IMR-90 (cell line): ENCODE results near the gene COL24A1. TPM values are rescaled to one million over a fixed set of nuclear protein-coding genes. Genes with fewer than 3 reads are reported as not detected.

Experiments
- ATAC-seq: fragments of 200-7000 bp; cut with Tn5 transposase; 2 replicates; pipeline ENCODE4 v1.9.1; 2020; ENCODE audit warnings: low read depth, mild to moderate bottlenecking, moderate library complexity
- BruUV-seq: library from RNA; stranded (reverse); fragments of 400-500 nt; replicated peaks from 2 replicates; lab custom pipeline; 2021; lab: Mats Ljungman, UMichigan
- CTCF ChIA-PET: fragments of 300-600 bp; formaldehyde crosslinking; extraction: SDS; loops from one replicate; lab custom pipeline; 2021; ENCODE audit warnings: antibody characterized with exemption; lab: Yijun Ruan, JAX
- POLR2A ChIA-PET: fragments of 300-600 bp; sonication (Branson Sonifier 250); formaldehyde crosslinking; loops from one replicate; lab custom pipeline; 2022; ENCODE audit warnings: antibody characterized with exemption; ENCODE audit not compliant: unreplicated experiment; lab: Charles Lee
- DNase-seq: peaks from one replicate; pipeline ENCODE4 v3.0.0; 2013
- H2AFZ ChIP-seq: replicated peaks from 2 replicates; pipeline ENCODE3; 2013; ENCODE audit warnings: low read length, mild to moderate bottlenecking; ENCODE audit not compliant: poor library complexity
- H2AK5ac ChIP-seq: 2 replicates; pipeline ENCODE4 v1.6.1; 2013; ENCODE audit warnings: low read depth, low read length, inconsistent platforms
- H2AK9ac ChIP-seq: replicated peaks from 2 replicates; pipeline ENCODE3; 2013; ENCODE audit warnings: mild to moderate bottlenecking, low read depth, low read length, moderate library complexity; ENCODE audit not compliant: poor library complexity
- H2BK120ac ChIP-seq: 2 replicates; pipeline ENCODE4 v1.6.1; 2013; ENCODE audit warnings: low read depth, low read length, inconsistent platforms
- H2BK15ac ChIP-seq: 3 replicates; pipeline ENCODE4 v1.6.1; 2013; ENCODE audit warnings: low read depth, low read length, inconsistent platforms
- H2BK20ac ChIP-seq: 2 replicates; pipeline ENCODE4 v1.6.1; 2013; ENCODE audit warnings: low read depth, mild to moderate bottlenecking, inconsistent platforms, low read length, moderate library complexity
- H2BK5ac ChIP-seq: 2 replicates; pipeline ENCODE4 v1.6.1; 2013; ENCODE audit warnings: mild to moderate bottlenecking, low read depth, low read length, inconsistent platforms; ENCODE audit not compliant: poor library complexity, severe bottlenecking
- H3K14ac ChIP-seq: replicated peaks from 2 replicates; pipeline ENCODE4 v1.6.1; 2013; ENCODE audit warnings: low read depth, low read length, inconsistent platforms
- H3K18ac ChIP-seq: 2 replicates; pipeline ENCODE4 v1.6.1; 2013; ENCODE audit warnings: low read depth, low read length, control low read depth
- H3K23ac ChIP-seq: 2 replicates; pipeline ENCODE4 v1.6.1; 2013; ENCODE audit warnings: low read depth, low read length, inconsistent platforms
- H3K27ac ChIP-seq: 2 replicates; pipeline ENCODE4 v1.5.1; 2013; ENCODE audit warnings: mild to moderate bottlenecking, control low read depth, low read length; ENCODE audit not compliant: insufficient read depth
- H3K27me3 ChIP-seq: 2 replicates; pipeline ENCODE4 v1.6.1; 2013; ENCODE audit warnings: low read length; ENCODE audit not compliant: control insufficient read depth, insufficient read depth
- H3K36me3 ChIP-seq: 2 replicates; pipeline ENCODE4 v1.6.1; 2013; ENCODE audit warnings: low read length, mixed read lengths; ENCODE audit not compliant: control insufficient read depth, insufficient read depth
- H3K4ac ChIP-seq: 2 replicates; pipeline ENCODE4 v1.6.1; 2013; ENCODE audit warnings: low read depth, low read length, inconsistent platforms
- H3K4me1 ChIP-seq: 2 replicates; pipeline ENCODE4 v1.6.1; 2013; ENCODE audit warnings: low read length, mixed read lengths; ENCODE audit not compliant: control insufficient read depth, insufficient read depth
- H3K4me2 ChIP-seq: 2 replicates; pipeline ENCODE4 v1.6.1; 2013; ENCODE audit warnings: low read depth, mild to moderate bottlenecking, control low read depth, low read length, moderate library complexity
- H3K4me3 ChIP-seq: 2 replicates; pipeline ENCODE4 v1.5.1; 2013; ENCODE audit warnings: low read depth, mild to moderate bottlenecking, control low read depth, low read length, moderate library complexity; ENCODE audit not compliant: insufficient read depth
- H3K56ac ChIP-seq: 2 replicates; pipeline ENCODE4 v1.6.1; 2013; ENCODE audit warnings: low read length, inconsistent platforms; ENCODE audit not compliant: insufficient read depth; ENCODE audit errors: extremely low read depth
- H3K79me1 ChIP-seq, 2 experiments: 2 replicates each; pipeline ENCODE4 v1.6.1; 2013; ENCODE audit warnings: low read length in 2 of 2, inconsistent platforms in 1 of 2, low read depth in 1 of 2
- H3K9ac ChIP-seq: 2 replicates; pipeline ENCODE4 v1.6.1; 2013; ENCODE audit warnings: low read depth, low read length, control low read depth
- H3K9me1 ChIP-seq: 2 replicates; pipeline ENCODE4 v1.6.1; 2013; ENCODE audit warnings: low read length, inconsistent platforms; ENCODE audit not compliant: insufficient read depth
- H3K9me3 ChIP-seq: 2 replicates; pipeline ENCODE4 v1.6.1; 2013; ENCODE audit warnings: low read length; ENCODE audit not compliant: control insufficient read depth, insufficient read depth
- H4K20me1 ChIP-seq: 2 replicates; pipeline ENCODE4 v1.6.1; 2013; ENCODE audit warnings: low read length, inconsistent platforms; ENCODE audit not compliant: insufficient read depth
- H4K5ac ChIP-seq: 2 replicates; pipeline ENCODE4 v1.6.1; 2013; ENCODE audit warnings: mild to moderate bottlenecking, low read depth, low read length, control low read depth
- H4K8ac ChIP-seq, 2 experiments: 2 replicates each; pipeline ENCODE4 v1.6.1; 2013; ENCODE audit warnings: low read depth in 2 of 2, low read length in 2 of 2, control low read depth in 1 of 2, inconsistent platforms in 1 of 2
- H4K91ac ChIP-seq: 2 replicates; pipeline ENCODE4 v1.6.1; 2013; ENCODE audit warnings: low read depth, low read length, inconsistent platforms; ENCODE audit not compliant: insufficient read depth
- CEBPB ChIP-seq: IDR thresholded peaks from 2 replicates; pipeline ENCODE4 v1.6.1; 2012; ENCODE audit warnings: low read depth, low read length, improper control_type of control experiment
- POLR2A ChIP-seq: IDR thresholded peaks from 2 replicates; pipeline ENCODE4 v1.6.1; 2012; ENCODE audit warnings: mild to moderate bottlenecking, low read depth, low read length
- WGBS, 2 experiments: methylation state at CpG; one replicate each; pipeline versions ENCODE4 v1.1.5 to v1.1.7; 2013; ENCODE audit warnings: missing lambda C conversion rate in 2 of 2; ENCODE audit not compliant: insufficient read length in 1 of 2; ENCODE audit errors: extremely low coverage in 2 of 2; 5-methylcytosine and 5-hydroxymethylcytosine counted together
- dilution Hi-C: fragments of 300-500 bp; cut with HindIII; formaldehyde crosslinking; loops from one replicate; pipeline ENCODE4 v1.14.3; 2018; ENCODE audit warnings: low sequenced_read_pairs; ENCODE audit not compliant: unreplicated experiment
- in situ Hi-C: fragments of 300-500 bp; cut with MboI; formaldehyde crosslinking; loops from 3 replicates; pipeline ENCODE4 v1.14.3; 2019; ENCODE audit warnings: low sequenced_read_pairs, inconsistent platforms, mixed read lengths
- intact Hi-C: fragments of 100-400 bp; cut with micrococcal nuclease; formaldehyde crosslinking; loops from 2 replicates; pipeline ENCODE4 v1.10.0; 2022
- polyA plus RNA-seq, 3 experiments: library from polyadenylated mRNA; depleted of rRNA; stranded (reverse); fragments of >200 nt; gene quantifications; 2 replicates each; pipeline ENCODE4 v1.2.3, GENCODE V29; 2012; ENCODE audit warnings: low replicate concordance in 1 of 3
- total RNA-seq: library from RNA; depleted of rRNA; stranded (reverse); fragments of >200 nt; gene quantifications from 2 replicates; pipeline ENCODE4 v1.2.3, GENCODE V29; 2012

The COL24A1 gene
- total and polyA plus RNA-seq, 2 of the 4 experiments (the other 2 are of a cell fraction), result 1.4 to 2.2 TPM

- intact Hi-C loops, result loop anchor here (10.0 kb wide), 1 partner anchor 455 kb away; no protein-coding TSS in a partner anchor
- POLR2A ChIA-PET, result no interaction called here
These were observed 356.8 kb downstream of the COL24A1 start for GRCh38 chr1:85799737-85800136.

More at GRCh38 chr1:85799737-85800136, 356.8 kb downstream of the COL24A1 start:
- no peak overlapping the region for H3K56ac ChIP-seq
- no peak overlapping the region for H3K27ac ChIP-seq
- H2BK5ac ChIP-seq, result no peak overlapping the region
- in situ Hi-C loops, result no loop called here
- no peaks in the 10 kb centered on the region for H3K79me1 ChIP-seq
- no peak overlapping the region for H4K5ac ChIP-seq
- no CpG with 5 or more reads among the region's 2 CpGs for WGBS, 2 experiments
- H2AK5ac ChIP-seq, result no peak overlapping the region
- H3K4ac ChIP-seq, result no peak overlapping the region
- H3K18ac ChIP-seq, result no peak overlapping the region
- no peak overlapping the region for H2BK120ac ChIP-seq
- dilution Hi-C loops, result no loop called here
- H3K4me1 ChIP-seq, result no peaks in the 10 kb centered on the region
- H2AFZ ChIP-seq, result no peak overlapping the region
- no peak overlapping the region for H3K14ac ChIP-seq
- DNase-seq, result no peak
- no peak overlapping the region for H4K91ac ChIP-seq
- no peak for ATAC-seq
- no TSS peak for BruUV-seq
- H3K4me2 ChIP-seq, result no peak overlapping the region
- H3K23ac ChIP-seq, result no peak overlapping the region
- no peak overlapping the region for H2BK15ac ChIP-seq
- no peak overlapping the region for H2BK20ac ChIP-seq
- no peak overlapping the region for H2AK9ac ChIP-seq
- H3K4me3 ChIP-seq, result no peak overlapping the region
- H3K27me3 ChIP-seq, result no peaks in the 10 kb centered on the region
- CTCF ChIA-PET, result no interaction called here
- TF ChIP-seq CEBPB (peak; percentile 62), POLR2A (no peak)
- H3K9me1 ChIP-seq, result no peaks in the 10 kb centered on the region
- H3K9ac ChIP-seq, result no peak overlapping the region
- no peaks in the 10 kb centered on the region for H4K20me1 ChIP-seq
- no peaks in the 10 kb centered on the region for H3K9me3 ChIP-seq
- no peaks in the 10 kb centered on the region for H3K36me3 ChIP-seq
- no peak overlapping the region for H4K8ac ChIP-seq
